Tibial nerve (tissue), 3 donors: ENCODE data around the gene SCYL3.

ENCODE experiments used
- CTCF ChIP-seq, 5 experiments: fragments of 200-600 bp in 3 of 5; fragments of 450-650 bp in 2 of 5; sonication (generic) in 3 of 5; IDR thresholded peaks; one replicate each; pipeline ENCODE4 v1.5.1; 2016 to 2019; ENCODE audit warnings: antibody characterized with exemption in 5 of 5, mild to moderate bottlenecking in 3 of 5, moderate library complexity in 2 of 5
- POLR2A ChIP-seq, 2 donors: fragments of 450-650 bp; IDR thresholded peaks; one replicate each; pipeline ENCODE4 v1.6.1; 2017; ENCODE audit warnings: antibody characterized with exemption in 2 of 2, mild to moderate bottlenecking in 2 of 2, moderate library complexity in 2 of 2

- TF ChIP-seq POLR2A (IDR thresholded peaks at IDR 0.05) (no peak), CTCF (IDR thresholded peaks at IDR 0.05) (peak; percentile 43 to 69 (median 64))
Observed at GRCh38 chr1:169809370-169810095, 84.2 kb downstream of the SCYL3 start.
